ENCODE results near the gene PHB1.
"Not testable (repeated sequence)": the region's sequence is repeated elsewhere in the genome, so short reads cannot be mapped to it uniquely, and the experiment has no call there.

PHB1 gene

GRCh38 chr17:49381033-49381432, 33.6 kb downstream of the PHB1 start:
- no peak for DNase-seq (ENCODE audit: low read depth in 2 of 2)

GRCh38 chr17:49379926-49380325, 34.8 kb downstream of the PHB1 start:
- no peak for DNase-seq (ENCODE audit: low read depth in 2 of 2)

GRCh38 chr17:49378311-49378710, 36.4 kb downstream of the PHB1 start:
- no peak for DNase-seq (ENCODE audit: low read depth in 2 of 2)

GRCh38 chr17:49375544-49375943, 39.1 kb downstream of the PHB1 start:
- no peak for DNase-seq (ENCODE audit: low read depth in 2 of 2)

- DNase-seq (ENCODE audit: low read depth in 2 of 2) = no peak
These were observed 41.6 kb downstream of the PHB1 start for GRCh38 chr17:49373115-49373514.

- no peak for DNase-seq (ENCODE audit: low read depth in 2 of 2)
These were observed 42.3 kb downstream of the PHB1 start for GRCh38 chr17:49372425-49372824.

- DNase-seq (ENCODE audit: low read depth in 2 of 2) = no peak
These were observed 43.5 kb downstream of the PHB1 start for GRCh38 chr17:49370971-49371834.

GRCh38 chr17:49369760-49370159, 44.9 kb downstream of the PHB1 start:
- no peak for DNase-seq (ENCODE audit: low read depth in 2 of 2)

- DNase-seq (ENCODE audit: low read depth in 2 of 2) = no peak
These were observed 45.6 kb downstream of the PHB1 start for GRCh38 chr17:49369089-49369488.

- DNase-seq (ENCODE audit: low read depth in 2 of 2) = no peak
These were observed 49.0 kb downstream of the PHB1 start for GRCh38 chr17:49365667-49366066.

GRCh38 chr17:49365126-49365525, 49.6 kb downstream of the PHB1 start:
- DNase-seq (ENCODE audit: low read depth in 2 of 2) = not testable (repeated sequence)

- no peak for DNase-seq (ENCODE audit: low read depth in 2 of 2)
These were observed 50.6 kb downstream of the PHB1 start for GRCh38 chr17:49364119-49364518.

GRCh38 chr17:49363251-49363650, 51.4 kb downstream of the PHB1 start:
- DNase-seq (ENCODE audit: low read depth in 2 of 2) = no peak

- no peak for DNase-seq (ENCODE audit: low read depth in 2 of 2)
These were observed 52.0 kb downstream of the PHB1 start for GRCh38 chr17:49362723-49363117.

- DNase-seq (ENCODE audit: low read depth in 2 of 2) = peak; percentile 80 to 81
These were observed 52.6 kb downstream of the PHB1 start, which contains the start of gene ZNF652 for GRCh38 chr17:49361902-49362722. Gene ZNF652, minus strand, starts transcription at chr17:49362250. Its CDS starts 44,525 bp downstream, at chr17:49317725.

GRCh38 chr17:49361129-49361901, 53.4 kb downstream of the PHB1 start:
- peak; percentile 38 to 43 for DNase-seq (ENCODE audit: low read depth in 2 of 2)

- DNase-seq (ENCODE audit: low read depth in 2 of 2) = no peak
These were observed 53.9 kb downstream of the PHB1 start for GRCh38 chr17:49360796-49361128.

- DNase-seq (ENCODE audit: low read depth in 2 of 2) = no peak
These were observed 54.5 kb downstream of the PHB1 start for GRCh38 chr17:49359990-49360795.

GRCh38 chr17:49358641-49359247, 55.9 kb downstream of the PHB1 start:
- no peak for DNase-seq (ENCODE audit: low read depth in 2 of 2)

GRCh38 chr17:49357516-49357915, 57.2 kb downstream of the PHB1 start:
- no peak for DNase-seq (ENCODE audit: low read depth in 2 of 2)

GRCh38 chr17:49356320-49356719, 58.4 kb downstream of the PHB1 start:
- DNase-seq (ENCODE audit: low read depth in 2 of 2) = no peak
